ENCODE results near the gene PRKAR1A. TPM values are rescaled to one million over a fixed set of nuclear protein-coding genes. Genes with fewer than 3 reads are reported as not detected.

The PRKAR1A gene
- total RNA-seq, 1 experiment from 2014 or later, result 174 TPM

DNA sequence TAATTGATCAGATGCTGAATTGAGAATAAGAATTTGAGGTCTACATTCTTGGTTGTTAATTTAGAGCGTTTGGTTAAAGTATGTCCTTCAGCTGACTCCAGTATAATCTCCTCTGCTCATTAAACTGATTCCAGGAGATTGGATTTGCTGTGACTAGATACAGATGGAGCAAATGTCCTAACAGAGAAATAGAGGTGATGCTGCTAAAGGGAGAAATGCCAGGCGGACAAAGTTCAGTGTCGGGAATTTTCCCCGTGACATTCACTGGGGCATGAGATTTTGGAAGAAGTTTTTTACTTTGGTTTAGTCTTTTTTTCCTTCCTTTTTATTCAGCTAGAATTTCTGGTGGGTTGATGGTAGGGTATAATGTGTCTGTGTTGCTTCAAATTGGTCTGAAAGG lies 19.0 kb downstream of the PRKAR1A start:
- peaks cover 46% of the 10 kb centered on the region for H3K36me3 ChIP-seq (ENCODE audit: control insufficient read depth, insufficient read depth, low read length)
- H3K27me3 ChIP-seq (ENCODE audit: control insufficient read depth, insufficient read depth, low read length), result no peaks in the 10 kb centered on the region
- no peak for TF ChIP-seq SIN3A (IDR thresholded peaks at IDR 0.05; ENCODE audit: borderline replicate concordance, insufficient read depth, low read depth, low read length)
- no peak for TF ChIP-seq POLR2AphosphoS5 (IDR thresholded peaks at IDR 0.05; ENCODE audit: low read depth, low read length)
- no peak for TF ChIP-seq TCF7L2 (IDR thresholded peaks at IDR 0.05; ENCODE audit: low read depth, low read length)
- TF ChIP-seq, protein P1, sequence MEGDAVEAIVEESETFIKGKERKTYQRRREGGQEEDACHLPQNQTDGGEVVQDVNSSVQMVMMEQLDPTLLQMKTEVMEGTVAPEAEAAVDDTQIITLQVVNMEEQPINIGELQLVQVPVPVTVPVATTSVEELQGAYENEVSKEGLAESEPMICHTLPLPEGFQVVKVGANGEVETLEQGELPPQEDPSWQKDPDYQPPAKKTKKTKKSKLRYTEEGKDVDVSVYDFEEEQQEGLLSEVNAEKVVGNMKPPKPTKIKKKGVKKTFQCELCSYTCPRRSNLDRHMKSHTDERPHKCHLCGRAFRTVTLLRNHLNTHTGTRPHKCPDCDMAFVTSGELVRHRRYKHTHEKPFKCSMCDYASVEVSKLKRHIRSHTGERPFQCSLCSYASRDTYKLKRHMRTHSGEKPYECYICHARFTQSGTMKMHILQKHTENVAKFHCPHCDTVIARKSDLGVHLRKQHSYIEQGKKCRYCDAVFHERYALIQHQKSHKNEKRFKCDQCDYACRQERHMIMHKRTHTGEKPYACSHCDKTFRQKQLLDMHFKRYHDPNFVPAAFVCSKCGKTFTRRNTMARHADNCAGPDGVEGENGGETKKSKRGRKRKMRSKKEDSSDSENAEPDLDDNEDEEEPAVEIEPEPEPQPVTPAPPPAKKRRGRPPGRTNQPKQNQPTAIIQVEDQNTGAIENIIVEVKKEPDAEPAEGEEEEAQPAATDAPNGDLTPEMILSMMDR (IDR thresholded peaks at IDR 0.05), result no peak
- TF ChIP-seq, protein P2, sequence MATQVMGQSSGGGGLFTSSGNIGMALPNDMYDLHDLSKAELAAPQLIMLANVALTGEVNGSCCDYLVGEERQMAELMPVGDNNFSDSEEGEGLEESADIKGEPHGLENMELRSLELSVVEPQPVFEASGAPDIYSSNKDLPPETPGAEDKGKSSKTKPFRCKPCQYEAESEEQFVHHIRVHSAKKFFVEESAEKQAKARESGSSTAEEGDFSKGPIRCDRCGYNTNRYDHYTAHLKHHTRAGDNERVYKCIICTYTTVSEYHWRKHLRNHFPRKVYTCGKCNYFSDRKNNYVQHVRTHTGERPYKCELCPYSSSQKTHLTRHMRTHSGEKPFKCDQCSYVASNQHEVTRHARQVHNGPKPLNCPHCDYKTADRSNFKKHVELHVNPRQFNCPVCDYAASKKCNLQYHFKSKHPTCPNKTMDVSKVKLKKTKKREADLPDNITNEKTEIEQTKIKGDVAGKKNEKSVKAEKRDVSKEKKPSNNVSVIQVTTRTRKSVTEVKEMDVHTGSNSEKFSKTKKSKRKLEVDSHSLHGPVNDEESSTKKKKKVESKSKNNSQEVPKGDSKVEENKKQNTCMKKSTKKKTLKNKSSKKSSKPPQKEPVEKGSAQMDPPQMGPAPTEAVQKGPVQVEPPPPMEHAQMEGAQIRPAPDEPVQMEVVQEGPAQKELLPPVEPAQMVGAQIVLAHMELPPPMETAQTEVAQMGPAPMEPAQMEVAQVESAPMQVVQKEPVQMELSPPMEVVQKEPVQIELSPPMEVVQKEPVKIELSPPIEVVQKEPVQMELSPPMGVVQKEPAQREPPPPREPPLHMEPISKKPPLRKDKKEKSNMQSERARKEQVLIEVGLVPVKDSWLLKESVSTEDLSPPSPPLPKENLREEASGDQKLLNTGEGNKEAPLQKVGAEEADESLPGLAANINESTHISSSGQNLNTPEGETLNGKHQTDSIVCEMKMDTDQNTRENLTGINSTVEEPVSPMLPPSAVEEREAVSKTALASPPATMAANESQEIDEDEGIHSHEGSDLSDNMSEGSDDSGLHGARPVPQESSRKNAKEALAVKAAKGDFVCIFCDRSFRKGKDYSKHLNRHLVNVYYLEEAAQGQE (IDR thresholded peaks at IDR 0.05; ENCODE audit: insufficient read depth in 1 of 2, low read depth in 2 of 2, low read length in 1 of 2), result no peak
- CTCF ChIA-PET, result no interaction called here
- ATAC-seq, result no peak
- BruUV-seq (replicated peaks), result TSS peak; percentile 54
- intact Hi-C loops (cut with micrococcal nuclease; ENCODE audit: unreplicated experiment) (loop anchor here (5.0 kb wide), 1 partner anchor 231 kb away; no protein-coding TSS in a partner anchor), in situ Hi-C loops (cut with HindIII; ENCODE audit: low pct_unique_long_range_greater_than_20kb, low sequenced_read_pairs) (no loop called here)
- no peaks in the 10 kb centered on the region for H3K4me1 ChIP-seq (ENCODE audit: control insufficient read depth, insufficient read depth, low read length)
- H3K4me3 ChIP-seq (ENCODE audit: low read depth in 2 of 2, low read length in 2 of 2), result no peak overlapping the region
- no peak for DNase-seq (ENCODE audit: low read depth, low spot score)
- POLR2A ChIA-PET, result no interaction called here
- H3K27ac ChIP-seq (ENCODE audit: low read length), result no peak overlapping the region
- H3K9me3 ChIP-seq (ENCODE audit: control insufficient read depth, insufficient read depth, low read depth, low read length), result no peaks in the 10 kb centered on the region

DNA sequence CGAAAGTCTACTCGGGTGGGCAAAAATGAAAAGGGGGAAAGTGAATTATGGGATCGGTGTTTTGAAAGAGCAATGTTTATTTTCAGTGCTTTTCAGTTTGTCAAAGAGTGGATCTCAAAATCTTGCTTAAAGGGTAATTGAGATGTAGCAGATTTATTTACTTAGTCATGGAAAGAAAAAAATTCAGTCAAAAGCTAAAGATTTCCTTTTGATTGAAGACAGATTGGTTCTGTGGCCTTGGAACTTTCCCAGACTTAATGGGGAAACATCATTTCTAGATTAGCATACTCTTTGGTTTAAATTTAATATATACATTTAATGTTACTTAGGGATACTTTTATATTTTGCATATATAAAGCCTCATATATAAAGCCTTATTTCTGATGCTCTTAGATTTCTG lies 20.6 kb downstream of the PRKAR1A start:
- peaks cover 35% of the 10 kb centered on the region for H3K36me3 ChIP-seq (ENCODE audit: control insufficient read depth, insufficient read depth, low read length)
- no peaks in the 10 kb centered on the region for H3K9me3 ChIP-seq (ENCODE audit: control insufficient read depth, insufficient read depth, low read depth, low read length)
- no peak for TF ChIP-seq SIN3A (IDR thresholded peaks at IDR 0.05; ENCODE audit: borderline replicate concordance, insufficient read depth, low read depth, low read length)
- TF ChIP-seq POLR2AphosphoS5 (IDR thresholded peaks at IDR 0.05; ENCODE audit: low read depth, low read length), result no peak
- TF ChIP-seq, protein P1 (IDR thresholded peaks at IDR 0.05), result no peak
- TF ChIP-seq, protein P2 (IDR thresholded peaks at IDR 0.05; ENCODE audit: insufficient read depth in 1 of 2, low read depth in 2 of 2, low read length in 1 of 2), result no peak
- no peak for TF ChIP-seq TCF7L2 (IDR thresholded peaks at IDR 0.05; ENCODE audit: low read depth, low read length)
- no peak overlapping the region for H3K4me3 ChIP-seq (ENCODE audit: low read depth in 2 of 2, low read length in 2 of 2)
- no peak for ATAC-seq
- no peaks in the 10 kb centered on the region for H3K4me1 ChIP-seq (ENCODE audit: control insufficient read depth, insufficient read depth, low read length)
- no peak overlapping the region for H3K27ac ChIP-seq (ENCODE audit: low read length)
- in situ Hi-C loops (cut with HindIII; ENCODE audit: low pct_unique_long_range_greater_than_20kb, low sequenced_read_pairs) (no loop called here), intact Hi-C loops (cut with micrococcal nuclease; ENCODE audit: unreplicated experiment) (loop anchor here (5.0 kb wide), 1 partner anchor 229 kb away; no protein-coding TSS in a partner anchor)
- ChIA-PET POLR2A (no interaction called here), CTCF (no interaction called here)
- DNase-seq (ENCODE audit: low read depth, low spot score), result no peak
- BruUV-seq (replicated peaks), result no TSS peak
- no peaks in the 10 kb centered on the region for H3K27me3 ChIP-seq (ENCODE audit: control insufficient read depth, insufficient read depth, low read length)
